Measurements from ENCODE around the gene FBXO48.

The FBXO48 gene

GRCh38 chr2:68487773-68488355, 20.8 kb upstream of the FBXO48 start:
- Histone ChIP-seq H3K27ac (ENCODE audit: insufficient read depth in 1 of 2, low read depth in 1 of 2, low read length in 2 of 2, poor library complexity in 1 of 2, severe bottlenecking in 2 of 2) (no peak overlapping the region), H3K36me3 (ENCODE audit: control insufficient read depth in 4 of 4, insufficient read depth in 4 of 4, low read length in 3 of 4) (no peaks in the 10 kb centered on the region), H3K27me3 (replicated peaks in 2 of 5; ENCODE audit: control insufficient read depth in 4 of 5, insufficient read depth in 5 of 5, low read length in 4 of 5) (no peaks in the 10 kb centered on the region), H3K4me1 (ENCODE audit: control extremely low read depth in 1 of 4, control insufficient read depth in 4 of 4, insufficient read depth in 4 of 4, low read length in 3 of 4) (peaks cover 0 to 7% (median 2%) of the 10 kb centered on the region in 4 experiments), H3K9me3 (ENCODE audit: control extremely low read depth in 1 of 5, control insufficient read depth in 4 of 5, insufficient read depth in 2 of 5, low read depth in 1 of 5, low read length in 4 of 5) (no peaks in the 10 kb centered on the region), H3K4me3 (ENCODE audit: control insufficient read depth in 1 of 7, extremely low read depth in 1 of 7, insufficient read depth in 4 of 7, low read depth in 2 of 7, low read length in 6 of 7) (no peak overlapping the region)
- no CpG with 5 or more reads among the region's 3 CpGs for WGBS (ENCODE audit: insufficient coverage)
- POLR2A ChIA-PET: no interaction called here
- CTCF ChIA-PET: interaction anchor here (0.7 to 3.1 kb wide), 17 partner anchors 10 to 444 kb away, joined by 3 to 26 read pairs (median 4); partner anchors contain the start of gene PROKR1
- DNase-seq: peak; percentile 32 to 58 (median 52)

GRCh38 chr2:68483011-68483410, 15.9 kb upstream of the FBXO48 start:
- H3K4me1 ChIP-seq (ENCODE audit: control extremely low read depth in 1 of 4, control insufficient read depth in 4 of 4, insufficient read depth in 4 of 4, low read length in 3 of 4): peaks cover 0 to 11% (median 0%) of the 10 kb centered on the region in 4 experiments
- 100% methylated on average over 1 of the region's 3 CpGs for whole genome bisulfite sequencing (ENCODE audit: insufficient coverage)
- H3K9me3 ChIP-seq (ENCODE audit: control extremely low read depth in 1 of 5, control insufficient read depth in 4 of 5, insufficient read depth in 2 of 5, low read depth in 1 of 5, low read length in 4 of 5): peaks cover 0 to 2% (median 0%) of the 10 kb centered on the region in 5 experiments
- H3K4me3 ChIP-seq (ENCODE audit: control insufficient read depth in 1 of 7, extremely low read depth in 1 of 7, insufficient read depth in 4 of 7, low read depth in 2 of 7, low read length in 6 of 7): no peak overlapping the region
- no peaks in the 10 kb centered on the region for H3K27me3 ChIP-seq (replicated peaks in 2 of 5; ENCODE audit: control insufficient read depth in 4 of 5, insufficient read depth in 5 of 5, low read length in 4 of 5)
- no peak for DNase-seq
- no peaks in the 10 kb centered on the region for H3K36me3 ChIP-seq (ENCODE audit: control insufficient read depth in 4 of 4, insufficient read depth in 4 of 4, low read length in 3 of 4)
- ChIA-PET POLR2A (no interaction called here), CTCF (interaction anchor here (0.9 to 1.7 kb wide), 3 partner anchors 15 to 163 kb away, joined by 3 to 8 read pairs (median 3); no protein-coding TSS in a partner anchor)
- H3K27ac ChIP-seq (ENCODE audit: insufficient read depth in 1 of 2, low read depth in 1 of 2, low read length in 2 of 2, poor library complexity in 1 of 2, severe bottlenecking in 2 of 2): no peak overlapping the region

- POLR2A ChIA-PET: no interaction called here
- peaks cover 0 to 2% (median 0%) of the 10 kb centered on the region in 5 experiments for H3K9me3 ChIP-seq (ENCODE audit: control extremely low read depth in 1 of 5, control insufficient read depth in 4 of 5, insufficient read depth in 2 of 5, low read depth in 1 of 5, low read length in 4 of 5)
- H3K4me3 ChIP-seq (ENCODE audit: control insufficient read depth in 1 of 7, extremely low read depth in 1 of 7, insufficient read depth in 4 of 7, low read depth in 2 of 7, low read length in 6 of 7): no peak overlapping the region
- 94% methylated on average over 2 of the region's 2 CpGs for WGBS (ENCODE audit: insufficient coverage)
- no peak overlapping the region for H3K27ac ChIP-seq (ENCODE audit: insufficient read depth in 1 of 2, low read depth in 1 of 2, low read length in 2 of 2, poor library complexity in 1 of 2, severe bottlenecking in 2 of 2)
- peaks cover 0 to 11% (median 0%) of the 10 kb centered on the region in 4 experiments for H3K4me1 ChIP-seq (ENCODE audit: control extremely low read depth in 1 of 4, control insufficient read depth in 4 of 4, insufficient read depth in 4 of 4, low read length in 3 of 4)
- no peaks in the 10 kb centered on the region for H3K27me3 ChIP-seq (replicated peaks in 2 of 5; ENCODE audit: control insufficient read depth in 4 of 5, insufficient read depth in 5 of 5, low read length in 4 of 5)
- peak in 1 of 3 donors; percentile 14 for DNase-seq
- CTCF ChIA-PET: interaction anchor here (0.9 to 1.7 kb wide), 3 partner anchors 14 to 164 kb away, joined by 3 to 8 read pairs (median 3); no protein-coding TSS in a partner anchor
- no peaks in the 10 kb centered on the region for H3K36me3 ChIP-seq (ENCODE audit: control insufficient read depth in 4 of 4, insufficient read depth in 4 of 4, low read length in 3 of 4)
Measured at GRCh38 chr2:68482296-68482820, 15.3 kb upstream of the FBXO48 start.

DNA sequence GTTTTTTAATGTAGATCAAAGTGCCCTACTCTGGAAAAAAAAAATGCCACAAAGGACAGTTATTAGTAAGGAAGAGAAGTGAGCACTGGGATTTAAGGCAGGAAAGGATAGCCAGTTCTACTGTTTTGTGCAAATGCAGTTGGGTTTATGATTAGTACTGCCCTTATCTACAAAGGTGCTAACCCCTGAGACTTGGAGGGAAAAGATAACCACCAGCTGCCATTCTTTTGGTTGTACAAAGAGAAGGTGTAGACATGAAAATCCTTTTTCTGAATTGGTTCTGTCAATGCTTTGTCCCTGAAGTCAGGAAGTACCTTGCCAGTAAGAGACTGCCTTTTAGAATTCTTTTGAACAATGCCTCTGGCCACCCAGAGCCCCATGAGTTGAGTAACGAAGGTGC, 11.6 kb upstream of the FBXO48 start:
- CTCF ChIA-PET: interaction anchor here (1.4 to 1.7 kb wide), 3 partner anchors 11 to 446 kb away, joined by 4 to 5 read pairs (median 5); partner anchors contain the start of genes APLF and FBXO48
- Histone ChIP-seq H3K36me3 (ENCODE audit: control insufficient read depth in 4 of 4, insufficient read depth in 4 of 4, low read length in 3 of 4) (no peaks in the 10 kb centered on the region), H3K27me3 (replicated peaks in 2 of 5; ENCODE audit: control insufficient read depth in 4 of 5, insufficient read depth in 5 of 5, low read length in 4 of 5) (no peaks in the 10 kb centered on the region), H3K9me3 (ENCODE audit: control extremely low read depth in 1 of 5, control insufficient read depth in 4 of 5, insufficient read depth in 2 of 5, low read depth in 1 of 5, low read length in 4 of 5) (peaks cover 0 to 2% (median 0%) of the 10 kb centered on the region in 5 experiments), H3K4me1 (ENCODE audit: control extremely low read depth in 1 of 4, control insufficient read depth in 4 of 4, insufficient read depth in 4 of 4, low read length in 3 of 4) (peaks cover 0 to 11% (median 0%) of the 10 kb centered on the region in 4 experiments), H3K4me3 (ENCODE audit: control insufficient read depth in 1 of 7, extremely low read depth in 1 of 7, insufficient read depth in 4 of 7, low read depth in 2 of 7, low read length in 6 of 7) (no peak overlapping the region), H3K27ac (ENCODE audit: insufficient read depth in 1 of 2, low read depth in 1 of 2, low read length in 2 of 2, poor library complexity in 1 of 2, severe bottlenecking in 2 of 2) (no peak overlapping the region)
- POLR2A ChIA-PET: no interaction called here
- WGBS (ENCODE audit: insufficient coverage): no CpG with 5 or more reads among the region's 1 CpG
- DNase-seq: no peak

DNA sequence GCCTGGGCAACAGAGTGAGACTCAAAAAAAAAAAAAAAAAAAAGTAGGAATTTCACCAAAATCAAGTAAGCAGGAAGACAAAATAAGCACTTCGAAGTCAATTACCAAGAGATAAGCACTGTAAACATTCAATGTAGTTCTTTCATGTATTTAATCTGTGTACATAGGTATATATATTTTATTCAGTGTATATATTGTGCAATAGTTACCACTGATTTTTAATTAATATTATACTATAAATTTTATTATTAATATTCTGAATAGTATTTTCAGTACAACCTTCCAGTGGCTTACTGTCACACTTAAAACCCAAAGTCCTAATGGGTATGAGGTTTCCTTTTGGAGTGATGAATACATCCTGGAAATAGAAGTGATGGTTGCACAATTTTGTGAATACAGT, 9.4 kb upstream of the FBXO48 start:
- H3K36me3 ChIP-seq (ENCODE audit: control insufficient read depth in 4 of 4, insufficient read depth in 4 of 4, low read length in 3 of 4): no peaks in the 10 kb centered on the region
- ChIA-PET POLR2A (no interaction called here), CTCF (interaction anchor here (1.4 kb wide), 1 partner anchor 13 kb away, joined by 3 read pairs; no protein-coding TSS in a partner anchor)
- no peak overlapping the region for H3K4me3 ChIP-seq (ENCODE audit: control insufficient read depth in 1 of 7, extremely low read depth in 1 of 7, insufficient read depth in 4 of 7, low read depth in 2 of 7, low read length in 6 of 7)
- H3K27me3 ChIP-seq (replicated peaks in 2 of 5; ENCODE audit: control insufficient read depth in 4 of 5, insufficient read depth in 5 of 5, low read length in 4 of 5): no peaks in the 10 kb centered on the region
- DNase-seq: no peak
- H3K4me1 ChIP-seq (ENCODE audit: control extremely low read depth in 1 of 4, control insufficient read depth in 4 of 4, insufficient read depth in 4 of 4, low read length in 3 of 4): no peaks in the 10 kb centered on the region
- WGBS (ENCODE audit: insufficient coverage): no CpG with 5 or more reads among the region's 1 CpG
- no peak overlapping the region for H3K27ac ChIP-seq (ENCODE audit: insufficient read depth in 1 of 2, low read depth in 1 of 2, low read length in 2 of 2, poor library complexity in 1 of 2, severe bottlenecking in 2 of 2)
- H3K9me3 ChIP-seq (ENCODE audit: control extremely low read depth in 1 of 5, control insufficient read depth in 4 of 5, insufficient read depth in 2 of 5, low read depth in 1 of 5, low read length in 4 of 5): peaks cover 0 to 2% (median 0%) of the 10 kb centered on the region in 5 experiments

GRCh38 chr2:68475576-68475975, 8.5 kb upstream of the FBXO48 start:
- Histone ChIP-seq H3K27me3 (replicated peaks in 2 of 5; ENCODE audit: control insufficient read depth in 4 of 5, insufficient read depth in 5 of 5, low read length in 4 of 5) (no peaks in the 10 kb centered on the region), H3K9me3 (ENCODE audit: control extremely low read depth in 1 of 5, control insufficient read depth in 4 of 5, insufficient read depth in 2 of 5, low read depth in 1 of 5, low read length in 4 of 5) (peaks cover 0 to 1% (median 0%) of the 10 kb centered on the region in 5 experiments), H3K36me3 (ENCODE audit: control insufficient read depth in 4 of 4, insufficient read depth in 4 of 4, low read length in 3 of 4) (no peaks in the 10 kb centered on the region), H3K27ac (ENCODE audit: insufficient read depth in 1 of 2, low read depth in 1 of 2, low read length in 2 of 2, poor library complexity in 1 of 2, severe bottlenecking in 2 of 2) (no peak overlapping the region), H3K4me1 (ENCODE audit: control extremely low read depth in 1 of 4, control insufficient read depth in 4 of 4, insufficient read depth in 4 of 4, low read length in 3 of 4) (no peaks in the 10 kb centered on the region), H3K4me3 (ENCODE audit: control insufficient read depth in 1 of 7, extremely low read depth in 1 of 7, insufficient read depth in 4 of 7, low read depth in 2 of 7, low read length in 6 of 7) (no peak overlapping the region)
- no CpG with 5 or more reads among the region's 2 CpGs for WGBS (ENCODE audit: insufficient coverage)
- ChIA-PET POLR2A (no interaction called here), CTCF (interaction anchor here (1.3 to 1.8 kb wide), 3 partner anchors 12 to 171 kb away, joined by 3 to 4 read pairs (median 4); no protein-coding TSS in a partner anchor)
- no peak for DNase-seq

GRCh38 chr2:68475110-68475509, 8.0 kb upstream of the FBXO48 start:
- Histone ChIP-seq H3K9me3 (ENCODE audit: control extremely low read depth in 1 of 5, control insufficient read depth in 4 of 5, insufficient read depth in 2 of 5, low read depth in 1 of 5, low read length in 4 of 5) (no peaks in the 10 kb centered on the region), H3K27me3 (replicated peaks in 2 of 5; ENCODE audit: control insufficient read depth in 4 of 5, insufficient read depth in 5 of 5, low read length in 4 of 5) (no peaks in the 10 kb centered on the region), H3K4me3 (ENCODE audit: control insufficient read depth in 1 of 7, extremely low read depth in 1 of 7, insufficient read depth in 4 of 7, low read depth in 2 of 7, low read length in 6 of 7) (no peak overlapping the region), H3K36me3 (ENCODE audit: control insufficient read depth in 4 of 4, insufficient read depth in 4 of 4, low read length in 3 of 4) (no peaks in the 10 kb centered on the region), H3K4me1 (ENCODE audit: control extremely low read depth in 1 of 4, control insufficient read depth in 4 of 4, insufficient read depth in 4 of 4, low read length in 3 of 4) (no peaks in the 10 kb centered on the region), H3K27ac (ENCODE audit: insufficient read depth in 1 of 2, low read depth in 1 of 2, low read length in 2 of 2, poor library complexity in 1 of 2, severe bottlenecking in 2 of 2) (no peak overlapping the region)
- DNase-seq: no peak
- ChIA-PET CTCF (interaction anchor here (1.3 to 1.8 kb wide), 3 partner anchors 11 to 171 kb away, joined by 3 to 4 read pairs (median 4); no protein-coding TSS in a partner anchor), POLR2A (interaction anchor here (0.6 kb wide), 1 partner anchor 42 kb away, joined by 3 read pairs; no protein-coding TSS in a partner anchor)

All from common myeloid progenitor, CD34-positive (primary cell).